Gastrocnemius medialis (tissue), 4 donors: ENCODE results near the gene TMEM91. TPM values are rescaled to one million over a fixed set of nuclear protein-coding genes. Genes with fewer than 3 reads are reported as not detected.

Experiments used
- ATAC-seq, 2 donors: fragments of 150-250 bp; one replicate each; pipeline ENCODE4 v1.9.1; 2016
- DNase-seq, 2 donors: peaks; one replicate each; pipeline ENCODE4 v3.0.0-alpha.2; 2019
- H3K27ac ChIP-seq, 4 donors: fragments of 200-600 bp; sonication (generic); 1 replicate in 1 of 4; 2 replicates in 3 of 4; pipeline ENCODE4 v1.5.1; 2016 to 2018; ENCODE audit warnings: mild to moderate bottlenecking in 2 of 4, moderate library complexity in 1 of 4
- H3K27me3 ChIP-seq, 3 donors: fragments of 200-600 bp; sonication (generic) in 2 of 3; 1 replicate in 1 of 3; 2 replicates in 2 of 3; pipeline versions ENCODE4 v1.5.1 to v1.6.0; 2016 to 2019; ENCODE audit warnings: mild to moderate bottlenecking in 1 of 3, moderate library complexity in 1 of 3
- H3K36me3 ChIP-seq, 2 donors: fragments of 200-600 bp; sonication (generic) in 1 of 2; one replicate each; pipeline ENCODE4 v1.5.1; 2017 to 2018
- H3K4me1 ChIP-seq, 2 donors: fragments of 200-600 bp; sonication (generic) in 1 of 2; one replicate each; pipeline ENCODE4 v1.5.1; 2016 to 2017; ENCODE audit warnings: mild to moderate bottlenecking in 2 of 2
- H3K4me3 ChIP-seq, 4 donors: fragments of 200-600 bp; sonication (generic) in 3 of 4; 1 replicate in 1 of 4; 2 replicates in 3 of 4; pipeline ENCODE4 v1.5.1; 2016 to 2019; ENCODE audit warnings: mild to moderate bottlenecking in 2 of 4
- H3K9me3 ChIP-seq, 3 donors: fragments of 200-600 bp; sonication (generic) in 2 of 3; 1 replicate in 1 of 3; 2 replicates in 2 of 3; pipeline ENCODE4 v1.5.1; 2016 to 2019
- POLR2A ChIP-seq, 2 donors: fragments of 450-650 bp; IDR thresholded peaks; one replicate each; pipeline ENCODE4 v1.6.1; 2017; ENCODE audit warnings: antibody characterized with exemption in 2 of 2, mild to moderate bottlenecking in 2 of 2, moderate library complexity in 2 of 2
- in situ Hi-C, 4 donors: fragments of 200-750 bp; cut with MboI; loops; one replicate each; pipeline versions ENCODE4 v1.15.0 to v1.8.0; 2017; ENCODE audit warnings: low sequenced_read_pairs in 4 of 4
- intact Hi-C: fragments of 100-400 bp; cut with DNase I; formaldehyde crosslinking; loops from one replicate; pipeline ENCODE4 v1.15.1; 2023; ENCODE audit warnings: low total_unique reads
- total RNA-seq, 4 donors: library from RNA; depleted of rRNA; stranded (reverse); fragments of >200 nt; gene quantifications; one replicate each; pipeline versions ENCODE4 v1.1.0 to v1.2.3, GENCODE V29; 2016
- TF ChIP-seq, protein P1 (sequence below), 5 experiments: fragments of 450-650 bp in 3 of 5; fragments of 200-600 bp in 2 of 5; sonication (generic) in 2 of 5; IDR thresholded peaks in 4 of 5; conservative IDR thresholded peaks in 1 of 5; 1 replicate in 4 of 5; 2 replicates in 1 of 5; pipeline ENCODE4 v1.5.1; 2016 to 2019; ENCODE audit warnings: antibody characterized with exemption in 5 of 5, mild to moderate bottlenecking in 3 of 5, moderate library complexity in 3 of 5

TMEM91 gene
- total RNA-seq, 4 donors from 2014 or later = 1.6 to 13.6 (median 4.7) TPM

DNA sequence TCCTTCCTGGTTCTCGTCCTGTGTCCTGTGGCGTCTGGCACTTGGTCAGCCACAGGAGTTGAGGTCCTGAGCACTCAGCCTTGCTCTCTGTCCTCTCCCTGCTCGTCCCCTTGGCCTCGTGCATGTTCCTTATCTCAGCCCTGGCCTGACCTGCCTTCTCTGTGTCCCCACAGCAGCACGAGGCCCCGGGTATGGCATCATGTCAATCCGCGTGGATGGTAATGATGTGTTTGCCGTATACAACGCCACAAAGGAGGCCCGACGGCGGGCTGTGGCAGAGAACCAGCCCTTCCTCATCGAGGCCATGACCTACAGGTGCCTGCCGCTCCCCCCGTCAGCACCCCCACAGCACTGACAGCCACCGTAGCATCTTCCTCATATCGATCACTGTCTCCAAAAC is 46.1 kb downstream of the TMEM91 start:
- DNase-seq = no peak
- Histone ChIP-seq H3K4me3 (no peak overlapping the region), H3K27ac (no peak overlapping the region), H3K36me3 (peaks cover 0 to 85% of the 10 kb centered on the region in 2 donors), H3K9me3 (no peaks in the 10 kb centered on the region), H3K27me3 (no peaks in the 10 kb centered on the region), H3K4me1 (peaks cover 3 to 10% of the 10 kb centered on the region in 2 donors)
- intact Hi-C loops = no loop called here
- no peak for ATAC-seq
- TF ChIP-seq, protein P1, sequence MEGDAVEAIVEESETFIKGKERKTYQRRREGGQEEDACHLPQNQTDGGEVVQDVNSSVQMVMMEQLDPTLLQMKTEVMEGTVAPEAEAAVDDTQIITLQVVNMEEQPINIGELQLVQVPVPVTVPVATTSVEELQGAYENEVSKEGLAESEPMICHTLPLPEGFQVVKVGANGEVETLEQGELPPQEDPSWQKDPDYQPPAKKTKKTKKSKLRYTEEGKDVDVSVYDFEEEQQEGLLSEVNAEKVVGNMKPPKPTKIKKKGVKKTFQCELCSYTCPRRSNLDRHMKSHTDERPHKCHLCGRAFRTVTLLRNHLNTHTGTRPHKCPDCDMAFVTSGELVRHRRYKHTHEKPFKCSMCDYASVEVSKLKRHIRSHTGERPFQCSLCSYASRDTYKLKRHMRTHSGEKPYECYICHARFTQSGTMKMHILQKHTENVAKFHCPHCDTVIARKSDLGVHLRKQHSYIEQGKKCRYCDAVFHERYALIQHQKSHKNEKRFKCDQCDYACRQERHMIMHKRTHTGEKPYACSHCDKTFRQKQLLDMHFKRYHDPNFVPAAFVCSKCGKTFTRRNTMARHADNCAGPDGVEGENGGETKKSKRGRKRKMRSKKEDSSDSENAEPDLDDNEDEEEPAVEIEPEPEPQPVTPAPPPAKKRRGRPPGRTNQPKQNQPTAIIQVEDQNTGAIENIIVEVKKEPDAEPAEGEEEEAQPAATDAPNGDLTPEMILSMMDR (IDR thresholded peaks at IDR 0.05 in 4 of 5, conservative IDR thresholded peaks at IDR 0.05 in 1 of 5) = no peak
- TF ChIP-seq POLR2A (IDR thresholded peaks at IDR 0.05) = no peak
- in situ Hi-C loops = no loop called here

DNA sequence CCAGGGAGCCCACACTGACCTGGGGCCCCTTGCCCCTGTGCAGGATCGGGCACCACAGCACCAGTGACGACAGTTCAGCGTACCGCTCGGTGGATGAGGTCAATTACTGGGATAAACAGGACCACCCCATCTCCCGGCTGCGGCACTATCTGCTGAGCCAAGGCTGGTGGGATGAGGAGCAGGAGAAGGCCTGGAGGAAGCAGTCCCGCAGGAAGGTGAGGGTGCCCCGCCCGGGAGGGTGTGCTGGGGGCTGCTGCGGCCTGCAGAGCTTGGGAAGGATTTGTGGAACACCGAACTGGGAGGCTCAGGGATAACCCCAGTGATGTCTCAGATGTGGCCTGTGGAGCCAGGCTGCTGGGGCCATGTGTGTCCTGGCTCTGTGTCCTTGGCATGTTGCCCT is 46.6 kb downstream of the TMEM91 start:
- H3K4me3 ChIP-seq = no peak overlapping the region

DNA sequence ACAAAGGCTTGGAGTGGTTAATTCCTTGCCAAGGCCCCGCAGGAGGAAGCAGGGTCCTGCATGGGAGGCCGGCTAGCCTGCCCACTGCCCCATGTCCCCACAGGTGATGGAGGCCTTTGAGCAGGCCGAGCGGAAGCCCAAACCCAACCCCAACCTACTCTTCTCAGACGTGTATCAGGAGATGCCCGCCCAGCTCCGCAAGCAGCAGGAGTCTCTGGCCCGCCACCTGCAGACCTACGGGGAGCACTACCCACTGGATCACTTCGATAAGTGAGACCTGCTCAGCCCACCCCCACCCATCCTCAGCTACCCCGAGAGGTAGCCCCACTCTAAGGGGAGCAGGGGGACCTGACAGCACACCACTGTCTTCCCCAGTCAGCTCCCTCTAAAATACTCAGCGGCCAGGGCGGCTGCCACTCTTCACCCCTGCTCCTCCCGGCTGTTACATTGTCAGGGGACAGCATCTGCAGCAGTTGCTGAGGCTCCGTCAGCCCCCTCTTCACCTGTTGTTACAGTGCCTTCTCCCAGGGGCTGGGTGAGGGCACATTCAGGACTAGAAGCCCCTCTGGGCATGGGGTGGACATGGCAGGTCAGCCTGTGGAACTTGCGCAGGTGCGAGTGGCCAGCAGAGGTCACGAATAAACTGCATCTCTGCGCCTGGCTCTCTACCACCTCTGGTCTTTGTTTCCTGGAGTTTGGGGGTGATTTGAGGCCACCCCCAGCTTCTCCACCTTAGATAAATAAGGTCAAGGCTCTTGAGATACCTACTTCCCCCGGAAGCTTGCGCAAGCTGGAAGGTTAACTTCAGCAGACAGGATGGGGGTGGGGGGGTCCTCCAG is 48.2 kb downstream of the TMEM91 start:
- intact Hi-C loops = no loop called here
- peaks cover 8 to 19% of the 10 kb centered on the region in 2 donors for H3K4me1 ChIP-seq
- no peaks in the 10 kb centered on the region for H3K27me3 ChIP-seq
- H3K9me3 ChIP-seq = no peaks in the 10 kb centered on the region
- H3K27ac ChIP-seq = no peak overlapping the region
- H3K4me3 ChIP-seq = no peak overlapping the region
- H3K36me3 ChIP-seq = peaks cover 0 to 68% of the 10 kb centered on the region in 2 donors
- no peak for ATAC-seq
- no peak for DNase-seq
- TF ChIP-seq POLR2A (IDR thresholded peaks at IDR 0.05) = no peak
- TF ChIP-seq, protein P1 (IDR thresholded peaks at IDR 0.05 in 4 of 5, conservative IDR thresholded peaks at IDR 0.05 in 1 of 5) = no peak
- in situ Hi-C loops = no loop called here

More for the DNA sequence above, 46.6 kb downstream of the TMEM91 start:
- H3K36me3 ChIP-seq = peaks cover 0 to 84% of the 10 kb centered on the region in 2 donors
- H3K4me1 ChIP-seq = peaks cover 8 to 13% of the 10 kb centered on the region in 2 donors
- no peak for ATAC-seq
- in situ Hi-C loops (no loop called here), intact Hi-C loops (no loop called here)
- H3K9me3 ChIP-seq = no peaks in the 10 kb centered on the region
- no peak for DNase-seq
- no peaks in the 10 kb centered on the region for H3K27me3 ChIP-seq
- no peak for TF ChIP-seq POLR2A (IDR thresholded peaks at IDR 0.05)
- TF ChIP-seq, protein P1 (IDR thresholded peaks at IDR 0.05 in 4 of 5, conservative IDR thresholded peaks at IDR 0.05 in 1 of 5) = no peak
- H3K27ac ChIP-seq = no peak overlapping the region

DNA sequence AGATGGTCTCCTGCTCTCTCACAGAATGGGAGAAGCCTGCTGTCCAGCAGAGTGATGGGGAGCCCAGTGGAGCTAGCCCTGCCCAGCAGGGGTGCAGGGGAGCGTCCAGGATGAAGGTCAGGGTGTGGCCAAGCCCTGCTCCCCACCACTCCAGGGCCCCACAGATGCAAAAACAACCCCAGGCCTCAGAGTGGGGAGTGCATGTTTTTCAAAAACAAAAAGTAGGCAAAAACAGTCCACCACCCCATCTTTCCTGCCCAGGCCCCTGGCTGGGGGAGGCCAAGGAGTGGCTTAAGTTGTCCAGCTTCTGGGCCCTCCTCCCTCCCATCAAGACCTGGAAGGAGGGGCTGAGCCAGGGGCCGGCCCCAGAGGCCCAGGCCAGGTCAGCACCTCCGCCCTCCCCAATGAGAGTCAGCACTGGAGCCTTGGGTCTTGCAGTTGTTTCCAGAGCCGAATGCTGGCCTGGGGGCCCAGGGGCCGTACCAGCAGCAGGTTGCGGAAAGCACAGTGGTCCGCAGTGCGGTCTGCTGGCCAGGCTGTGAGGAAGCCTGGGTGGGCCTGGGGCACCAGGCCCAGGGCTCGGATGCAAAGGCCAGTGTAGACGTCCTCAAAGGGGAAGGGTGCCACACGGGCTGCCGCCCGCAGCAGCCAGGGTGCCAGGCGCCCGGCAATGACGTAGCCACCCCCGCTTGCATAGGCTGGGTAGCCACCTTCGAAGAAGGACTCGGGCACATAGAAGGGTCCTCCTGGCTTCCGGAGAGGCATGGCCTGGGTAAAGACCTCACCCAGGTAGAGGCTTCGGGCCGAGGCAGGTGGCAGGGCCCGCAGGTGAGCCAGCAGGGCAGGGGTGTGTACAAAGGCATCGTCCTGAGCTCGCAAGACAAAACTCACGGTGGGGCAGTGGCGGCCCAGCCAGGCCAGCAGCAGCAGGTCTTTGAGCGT is 49.1 kb downstream of the TMEM91 start:
- Histone ChIP-seq H3K4me1 (peaks cover 8 to 19% of the 10 kb centered on the region in 2 donors), H3K27ac (no peak overlapping the region), H3K9me3 (no peaks in the 10 kb centered on the region), H3K27me3 (no peaks in the 10 kb centered on the region), H3K4me3 (no peak overlapping the region), H3K36me3 (peaks cover 0 to 59% of the 10 kb centered on the region in 2 donors)
- in situ Hi-C loops = no loop called here
- DNase-seq = no peak
- TF ChIP-seq, protein P1 (IDR thresholded peaks at IDR 0.05 in 4 of 5, conservative IDR thresholded peaks at IDR 0.05 in 1 of 5) = no peak
- TF ChIP-seq POLR2A (IDR thresholded peaks at IDR 0.05) = no peak
- no peak for ATAC-seq
- intact Hi-C loops = no loop called here
